Parathyroid adenoma (tissue), 2 donors: ENCODE data around the gene CMTM8.

Source experiments
- H2AFZ ChIP-seq: fragments of 300-600 bp; sonication (generic); one replicate; pipeline ENCODE4 v1.7.0; 2017; ENCODE audit warnings: antibody characterized with exemption, mild to moderate bottlenecking
- H3K27ac ChIP-seq: fragments of 300-600 bp; sonication (generic); one replicate; pipeline ENCODE4 v1.7.0; 2017
- H3K27me3 ChIP-seq: fragments of 300-600 bp; sonication (generic); one replicate; pipeline ENCODE4 v1.7.0; 2017; ENCODE audit warnings: low read length; ENCODE audit not compliant: control insufficient read depth, insufficient read depth
- H3K36me3 ChIP-seq: fragments of 300-600 bp; sonication (generic); one replicate; pipeline ENCODE4 v1.7.0; 2017; ENCODE audit warnings: low read length; ENCODE audit not compliant: control insufficient read depth, insufficient read depth
- H3K4me1 ChIP-seq: fragments of 300-600 bp; sonication (generic); one replicate; pipeline ENCODE4 v1.7.0; 2017; ENCODE audit warnings: control low read depth
- H3K4me2 ChIP-seq: fragments of 300-600 bp; sonication (generic); one replicate; pipeline ENCODE4 v1.7.0; 2017; ENCODE audit warnings: low read length
- H3K4me3 ChIP-seq: fragments of 300-600 bp; sonication (generic); one replicate; pipeline ENCODE4 v1.7.0; 2017; ENCODE audit warnings: low read depth, low read length
- H3K79me2 ChIP-seq: fragments of 300-600 bp; sonication (generic); one replicate; pipeline ENCODE4 v1.7.0; 2017; ENCODE audit warnings: control low read depth
- H3K9ac ChIP-seq: fragments of 300-600 bp; sonication (generic); one replicate; pipeline ENCODE4 v1.7.0; 2017; ENCODE audit warnings: mild to moderate bottlenecking
- H3K9me3 ChIP-seq: fragments of 300-600 bp; sonication (generic); one replicate; pipeline ENCODE4 v1.7.0; 2017; ENCODE audit warnings: low read length; ENCODE audit not compliant: control insufficient read depth
- TF ChIP-seq, protein P1 (sequence below): fragments of 300-600 bp; sonication (generic); IDR thresholded peaks from one replicate; pipeline ENCODE4 v1.7.0; 2017; ENCODE audit warnings: antibody characterized with exemption, mild to moderate bottlenecking
- donor health status: primary hyperparathyroidism.

CMTM8 gene

GRCh38 chr3:32414522-32415202 lies 176.2 kb downstream of the CMTM8 start:
- peak overlapping the region; percentile 16 for H3K27ac ChIP-seq

GRCh38 chr3:32419742-32420125 lies 181.3 kb downstream of the CMTM8 start:
- H3K4me3 ChIP-seq, result no peak overlapping the region
- no peak overlapping the region for H3K9ac ChIP-seq
- H3K27me3 ChIP-seq, result no peaks in the 10 kb centered on the region
- H3K27ac ChIP-seq, result peak overlapping the region; percentile 15
- H3K79me2 ChIP-seq, result peaks cover 4% of the 10 kb centered on the region
- no peaks in the 10 kb centered on the region for H3K36me3 ChIP-seq
- H3K4me2 ChIP-seq, result no peak overlapping the region
- H3K9me3 ChIP-seq, result no peaks in the 10 kb centered on the region
- H2AFZ ChIP-seq, result no peak overlapping the region
- TF ChIP-seq, protein P1, sequence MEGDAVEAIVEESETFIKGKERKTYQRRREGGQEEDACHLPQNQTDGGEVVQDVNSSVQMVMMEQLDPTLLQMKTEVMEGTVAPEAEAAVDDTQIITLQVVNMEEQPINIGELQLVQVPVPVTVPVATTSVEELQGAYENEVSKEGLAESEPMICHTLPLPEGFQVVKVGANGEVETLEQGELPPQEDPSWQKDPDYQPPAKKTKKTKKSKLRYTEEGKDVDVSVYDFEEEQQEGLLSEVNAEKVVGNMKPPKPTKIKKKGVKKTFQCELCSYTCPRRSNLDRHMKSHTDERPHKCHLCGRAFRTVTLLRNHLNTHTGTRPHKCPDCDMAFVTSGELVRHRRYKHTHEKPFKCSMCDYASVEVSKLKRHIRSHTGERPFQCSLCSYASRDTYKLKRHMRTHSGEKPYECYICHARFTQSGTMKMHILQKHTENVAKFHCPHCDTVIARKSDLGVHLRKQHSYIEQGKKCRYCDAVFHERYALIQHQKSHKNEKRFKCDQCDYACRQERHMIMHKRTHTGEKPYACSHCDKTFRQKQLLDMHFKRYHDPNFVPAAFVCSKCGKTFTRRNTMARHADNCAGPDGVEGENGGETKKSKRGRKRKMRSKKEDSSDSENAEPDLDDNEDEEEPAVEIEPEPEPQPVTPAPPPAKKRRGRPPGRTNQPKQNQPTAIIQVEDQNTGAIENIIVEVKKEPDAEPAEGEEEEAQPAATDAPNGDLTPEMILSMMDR, result no peak
- H3K4me1 ChIP-seq, result peaks cover 21% of the 10 kb centered on the region

More at GRCh38 chr3:32414522-32415202, 176.2 kb downstream of the CMTM8 start:
- Histone ChIP-seq H3K4me2 (no peak overlapping the region), H3K36me3 (no peaks in the 10 kb centered on the region), H3K9me3 (no peaks in the 10 kb centered on the region), H2AFZ (no peak overlapping the region), H3K4me1 (peaks cover 2% of the 10 kb centered on the region), H3K9ac (no peak overlapping the region), H3K4me3 (no peak overlapping the region), H3K79me2 (no peaks in the 10 kb centered on the region), H3K27me3 (no peaks in the 10 kb centered on the region)
- TF ChIP-seq, protein P1, result no peak
